Ishikawa (cell line): ENCODE measurements around the gene TMEM114.

ENCODE experiments used
- CEBPB ChIP-seq: IDR thresholded peaks from 2 replicates; pipeline ENCODE4 v1.6.1; 2012
- CREB1 ChIP-seq: IDR thresholded peaks from 2 replicates; pipeline ENCODE4 v1.6.1; 2012; ENCODE audit warnings: low read depth
- EGR1 ChIP-seq: IDR thresholded peaks from 2 replicates; pipeline ENCODE4 v1.6.1; 2012
- EP300 ChIP-seq: IDR thresholded peaks from 2 replicates; pipeline ENCODE4 v1.6.1; 2012; ENCODE audit warnings: borderline replicate concordance
- RAD21 ChIP-seq: IDR thresholded peaks from 2 replicates; pipeline ENCODE4 v1.6.1; 2012; ENCODE audit warnings: low read depth
- TCF12 ChIP-seq: IDR thresholded peaks from 2 replicates; pipeline ENCODE4 v1.6.1; 2012; ENCODE audit warnings: low read depth
- TEAD4 ChIP-seq: IDR thresholded peaks from 2 replicates; pipeline ENCODE4 v1.6.1; 2012
- YY1 ChIP-seq: IDR thresholded peaks from 2 replicates; pipeline ENCODE4 v1.6.1; 2012; ENCODE audit warnings: low read depth
- TF ChIP-seq, protein P1 (sequence below): IDR thresholded peaks from 2 replicates; pipeline ENCODE4 v1.6.1; 2012; ENCODE audit warnings: low read depth, mild to moderate bottlenecking
- TF ChIP-seq, protein P2 (sequence below): IDR thresholded peaks from 2 replicates; pipeline ENCODE4 v1.6.1; 2012

DNA sequence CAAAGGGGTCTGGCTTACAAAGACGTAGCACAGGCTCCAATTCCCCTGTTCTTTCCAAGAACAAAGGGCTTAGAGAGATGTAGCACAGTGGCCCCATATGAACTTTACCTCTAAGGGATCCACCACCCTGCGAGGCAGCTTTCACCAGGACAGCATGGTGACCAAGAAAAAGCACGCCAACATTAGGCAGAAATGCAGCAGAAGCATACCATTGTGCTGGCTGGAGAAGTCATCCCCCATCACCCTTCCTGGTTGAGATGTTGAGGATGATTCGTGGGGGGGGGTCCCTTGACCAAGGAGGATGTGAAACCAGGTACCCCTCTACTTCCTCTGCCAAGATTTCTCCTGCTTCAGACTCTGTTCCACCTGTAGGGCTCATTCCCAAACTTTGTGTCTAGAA lies 48.4 kb downstream of the TMEM114 start:
- no peak for TF ChIP-seq EGR1
- no peak for TF ChIP-seq TEAD4
- TF ChIP-seq RAD21: no peak
- TF ChIP-seq, protein P1, sequence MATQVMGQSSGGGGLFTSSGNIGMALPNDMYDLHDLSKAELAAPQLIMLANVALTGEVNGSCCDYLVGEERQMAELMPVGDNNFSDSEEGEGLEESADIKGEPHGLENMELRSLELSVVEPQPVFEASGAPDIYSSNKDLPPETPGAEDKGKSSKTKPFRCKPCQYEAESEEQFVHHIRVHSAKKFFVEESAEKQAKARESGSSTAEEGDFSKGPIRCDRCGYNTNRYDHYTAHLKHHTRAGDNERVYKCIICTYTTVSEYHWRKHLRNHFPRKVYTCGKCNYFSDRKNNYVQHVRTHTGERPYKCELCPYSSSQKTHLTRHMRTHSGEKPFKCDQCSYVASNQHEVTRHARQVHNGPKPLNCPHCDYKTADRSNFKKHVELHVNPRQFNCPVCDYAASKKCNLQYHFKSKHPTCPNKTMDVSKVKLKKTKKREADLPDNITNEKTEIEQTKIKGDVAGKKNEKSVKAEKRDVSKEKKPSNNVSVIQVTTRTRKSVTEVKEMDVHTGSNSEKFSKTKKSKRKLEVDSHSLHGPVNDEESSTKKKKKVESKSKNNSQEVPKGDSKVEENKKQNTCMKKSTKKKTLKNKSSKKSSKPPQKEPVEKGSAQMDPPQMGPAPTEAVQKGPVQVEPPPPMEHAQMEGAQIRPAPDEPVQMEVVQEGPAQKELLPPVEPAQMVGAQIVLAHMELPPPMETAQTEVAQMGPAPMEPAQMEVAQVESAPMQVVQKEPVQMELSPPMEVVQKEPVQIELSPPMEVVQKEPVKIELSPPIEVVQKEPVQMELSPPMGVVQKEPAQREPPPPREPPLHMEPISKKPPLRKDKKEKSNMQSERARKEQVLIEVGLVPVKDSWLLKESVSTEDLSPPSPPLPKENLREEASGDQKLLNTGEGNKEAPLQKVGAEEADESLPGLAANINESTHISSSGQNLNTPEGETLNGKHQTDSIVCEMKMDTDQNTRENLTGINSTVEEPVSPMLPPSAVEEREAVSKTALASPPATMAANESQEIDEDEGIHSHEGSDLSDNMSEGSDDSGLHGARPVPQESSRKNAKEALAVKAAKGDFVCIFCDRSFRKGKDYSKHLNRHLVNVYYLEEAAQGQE: no peak
- TF ChIP-seq YY1: no peak
- TF ChIP-seq TCF12: no peak
- no peak for TF ChIP-seq CREB1
- no peak for TF ChIP-seq CEBPB
- TF ChIP-seq EP300: no peak
- TF ChIP-seq, protein P2, sequence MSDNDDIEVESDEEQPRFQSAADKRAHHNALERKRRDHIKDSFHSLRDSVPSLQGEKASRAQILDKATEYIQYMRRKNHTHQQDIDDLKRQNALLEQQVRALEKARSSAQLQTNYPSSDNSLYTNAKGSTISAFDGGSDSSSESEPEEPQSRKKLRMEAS: no peak
